IMR-90 (cell line): ENCODE results near the gene LALBA. TPM values are rescaled to one million over a fixed set of nuclear protein-coding genes. Genes with fewer than 3 reads are reported as not detected.

Experiments used
- ATAC-seq: fragments of 200-7000 bp; cut with Tn5 transposase; 2 replicates; pipeline ENCODE4 v1.9.1; 2020; ENCODE audit warnings: low read depth, mild to moderate bottlenecking, moderate library complexity
- BruUV-seq: library from RNA; stranded (reverse); fragments of 400-500 nt; replicated peaks from 2 replicates; lab custom pipeline; 2021; lab: Mats Ljungman, UMichigan
- CTCF ChIA-PET: fragments of 300-600 bp; formaldehyde crosslinking; extraction: SDS; loops from one replicate; lab custom pipeline; 2021; ENCODE audit warnings: antibody characterized with exemption; lab: Yijun Ruan, JAX
- POLR2A ChIA-PET: fragments of 300-600 bp; sonication (Branson Sonifier 250); formaldehyde crosslinking; loops from one replicate; lab custom pipeline; 2022; ENCODE audit warnings: antibody characterized with exemption; ENCODE audit not compliant: unreplicated experiment; lab: Charles Lee
- DNase-seq: peaks from one replicate; pipeline ENCODE4 v3.0.0; 2013
- H2AFZ ChIP-seq: replicated peaks from 2 replicates; pipeline ENCODE3; 2013; ENCODE audit warnings: low read length, mild to moderate bottlenecking; ENCODE audit not compliant: poor library complexity
- H2AK5ac ChIP-seq: 2 replicates; pipeline ENCODE4 v1.6.1; 2013; ENCODE audit warnings: low read depth, low read length, inconsistent platforms
- H2AK9ac ChIP-seq: replicated peaks from 2 replicates; pipeline ENCODE3; 2013; ENCODE audit warnings: mild to moderate bottlenecking, low read depth, low read length, moderate library complexity; ENCODE audit not compliant: poor library complexity
- H2BK120ac ChIP-seq: 2 replicates; pipeline ENCODE4 v1.6.1; 2013; ENCODE audit warnings: low read depth, low read length, inconsistent platforms
- H2BK15ac ChIP-seq: 3 replicates; pipeline ENCODE4 v1.6.1; 2013; ENCODE audit warnings: low read depth, low read length, inconsistent platforms
- H2BK20ac ChIP-seq: 2 replicates; pipeline ENCODE4 v1.6.1; 2013; ENCODE audit warnings: low read depth, mild to moderate bottlenecking, inconsistent platforms, low read length, moderate library complexity
- H2BK5ac ChIP-seq: 2 replicates; pipeline ENCODE4 v1.6.1; 2013; ENCODE audit warnings: mild to moderate bottlenecking, low read depth, low read length, inconsistent platforms; ENCODE audit not compliant: poor library complexity, severe bottlenecking
- H3K14ac ChIP-seq: replicated peaks from 2 replicates; pipeline ENCODE4 v1.6.1; 2013; ENCODE audit warnings: low read depth, low read length, inconsistent platforms
- H3K18ac ChIP-seq: 2 replicates; pipeline ENCODE4 v1.6.1; 2013; ENCODE audit warnings: low read depth, low read length, control low read depth
- H3K23ac ChIP-seq: 2 replicates; pipeline ENCODE4 v1.6.1; 2013; ENCODE audit warnings: low read depth, low read length, inconsistent platforms
- H3K27ac ChIP-seq: 2 replicates; pipeline ENCODE4 v1.5.1; 2013; ENCODE audit warnings: mild to moderate bottlenecking, control low read depth, low read length; ENCODE audit not compliant: insufficient read depth
- H3K27me3 ChIP-seq: 2 replicates; pipeline ENCODE4 v1.6.1; 2013; ENCODE audit warnings: low read length; ENCODE audit not compliant: control insufficient read depth, insufficient read depth
- H3K36me3 ChIP-seq: 2 replicates; pipeline ENCODE4 v1.6.1; 2013; ENCODE audit warnings: low read length, mixed read lengths; ENCODE audit not compliant: control insufficient read depth, insufficient read depth
- H3K4ac ChIP-seq: 2 replicates; pipeline ENCODE4 v1.6.1; 2013; ENCODE audit warnings: low read depth, low read length, inconsistent platforms
- H3K4me1 ChIP-seq: 2 replicates; pipeline ENCODE4 v1.6.1; 2013; ENCODE audit warnings: low read length, mixed read lengths; ENCODE audit not compliant: control insufficient read depth, insufficient read depth
- H3K4me2 ChIP-seq: 2 replicates; pipeline ENCODE4 v1.6.1; 2013; ENCODE audit warnings: low read depth, mild to moderate bottlenecking, control low read depth, low read length, moderate library complexity
- H3K4me3 ChIP-seq: 2 replicates; pipeline ENCODE4 v1.5.1; 2013; ENCODE audit warnings: low read depth, mild to moderate bottlenecking, control low read depth, low read length, moderate library complexity; ENCODE audit not compliant: insufficient read depth
- H3K56ac ChIP-seq: 2 replicates; pipeline ENCODE4 v1.6.1; 2013; ENCODE audit warnings: low read length, inconsistent platforms; ENCODE audit not compliant: insufficient read depth; ENCODE audit errors: extremely low read depth
- H3K79me1 ChIP-seq, 2 experiments: 2 replicates each; pipeline ENCODE4 v1.6.1; 2013; ENCODE audit warnings: low read length in 2 of 2, inconsistent platforms in 1 of 2, low read depth in 1 of 2
- H3K9ac ChIP-seq: 2 replicates; pipeline ENCODE4 v1.6.1; 2013; ENCODE audit warnings: low read depth, low read length, control low read depth
- H3K9me1 ChIP-seq: 2 replicates; pipeline ENCODE4 v1.6.1; 2013; ENCODE audit warnings: low read length, inconsistent platforms; ENCODE audit not compliant: insufficient read depth
- H3K9me3 ChIP-seq: 2 replicates; pipeline ENCODE4 v1.6.1; 2013; ENCODE audit warnings: low read length; ENCODE audit not compliant: control insufficient read depth, insufficient read depth
- H4K20me1 ChIP-seq: 2 replicates; pipeline ENCODE4 v1.6.1; 2013; ENCODE audit warnings: low read length, inconsistent platforms; ENCODE audit not compliant: insufficient read depth
- H4K5ac ChIP-seq: 2 replicates; pipeline ENCODE4 v1.6.1; 2013; ENCODE audit warnings: mild to moderate bottlenecking, low read depth, low read length, control low read depth
- H4K8ac ChIP-seq, 2 experiments: 2 replicates each; pipeline ENCODE4 v1.6.1; 2013; ENCODE audit warnings: low read depth in 2 of 2, low read length in 2 of 2, control low read depth in 1 of 2, inconsistent platforms in 1 of 2
- H4K91ac ChIP-seq: 2 replicates; pipeline ENCODE4 v1.6.1; 2013; ENCODE audit warnings: low read depth, low read length, inconsistent platforms; ENCODE audit not compliant: insufficient read depth
- BHLHE40 ChIP-seq: fragments of 150-350 bp; IDR thresholded peaks from 2 replicates; pipeline ENCODE4 v1.6.1; 2016; ENCODE audit warnings: mild to moderate bottlenecking, low read depth, low read length
- CEBPB ChIP-seq: IDR thresholded peaks from 2 replicates; pipeline ENCODE4 v1.6.1; 2012; ENCODE audit warnings: low read depth, low read length, improper control_type of control experiment
- CTCF ChIP-seq: conservative IDR thresholded peaks from 2 replicates; pipeline ENCODE4 v1.5.1; 2012; ENCODE audit warnings: mild to moderate bottlenecking, low read depth, low read length, improper control_type of control experiment
- ELK1 ChIP-seq: fragments of 150-350 bp; IDR thresholded peaks from 2 replicates; pipeline ENCODE4 v1.6.1; 2016; ENCODE audit warnings: low read depth, mild to moderate bottlenecking, low read length, moderate library complexity, borderline replicate concordance
- WGBS, 2 experiments: methylation state at CpG; one replicate each; pipeline versions ENCODE4 v1.1.5 to v1.1.7; 2013; ENCODE audit warnings: missing lambda C conversion rate in 2 of 2; ENCODE audit not compliant: insufficient read length in 1 of 2; ENCODE audit errors: extremely low coverage in 2 of 2; 5-methylcytosine and 5-hydroxymethylcytosine counted together
- dilution Hi-C: fragments of 300-500 bp; cut with HindIII; formaldehyde crosslinking; loops from one replicate; pipeline ENCODE4 v1.14.3; 2018; ENCODE audit warnings: low sequenced_read_pairs; ENCODE audit not compliant: unreplicated experiment
- in situ Hi-C: fragments of 300-500 bp; cut with MboI; formaldehyde crosslinking; loops from 3 replicates; pipeline ENCODE4 v1.14.3; 2019; ENCODE audit warnings: low sequenced_read_pairs, inconsistent platforms, mixed read lengths
- intact Hi-C: fragments of 100-400 bp; cut with micrococcal nuclease; formaldehyde crosslinking; loops from 2 replicates; pipeline ENCODE4 v1.10.0; 2022
- polyA plus RNA-seq, 3 experiments: library from polyadenylated mRNA; depleted of rRNA; stranded (reverse); fragments of >200 nt; gene quantifications; 2 replicates each; pipeline ENCODE4 v1.2.3, GENCODE V29; 2012; ENCODE audit warnings: low replicate concordance in 1 of 3
- total RNA-seq: library from RNA; depleted of rRNA; stranded (reverse); fragments of >200 nt; gene quantifications from 2 replicates; pipeline ENCODE4 v1.2.3, GENCODE V29; 2012

LALBA gene
- total and polyA plus RNA-seq, 2 of the 4 experiments (the other 2 are of a cell fraction): not detected

- H3K4me2 ChIP-seq: no peak overlapping the region
- H2BK20ac ChIP-seq: no peak overlapping the region
- H2AK5ac ChIP-seq: no peak overlapping the region
- H3K14ac ChIP-seq: no peak overlapping the region
- no peak overlapping the region for H3K9ac ChIP-seq
- no peaks in the 10 kb centered on the region for H4K20me1 ChIP-seq
- DNase-seq: no peak
- peaks cover under 1% of the 10 kb centered on the region; the same call in 1 of the 2 replicates for H3K27me3 ChIP-seq
- H3K9me1 ChIP-seq: no peaks in the 10 kb centered on the region
- no peak overlapping the region for H3K18ac ChIP-seq
- H3K27ac ChIP-seq: no peak overlapping the region
- no peak overlapping the region for H2AK9ac ChIP-seq
- CTCF ChIA-PET: no interaction called here
- no peak overlapping the region for H3K56ac ChIP-seq
- no peak overlapping the region for H4K91ac ChIP-seq
- H2BK5ac ChIP-seq: no peak overlapping the region
- H3K79me1 ChIP-seq: no peaks in the 10 kb centered on the region
- no TSS peak for BruUV-seq
- no peaks in the 10 kb centered on the region for H3K9me3 ChIP-seq
- no peak overlapping the region for H3K4me3 ChIP-seq
- dilution Hi-C loops: no loop called here
- no peak overlapping the region for H2AFZ ChIP-seq
- no peaks in the 10 kb centered on the region for H3K4me1 ChIP-seq
- no peak overlapping the region for H4K5ac ChIP-seq
- no peak overlapping the region for H3K4ac ChIP-seq
- POLR2A ChIA-PET: no interaction called here
- H3K23ac ChIP-seq: no peak overlapping the region
- no peak overlapping the region for H2BK15ac ChIP-seq
- in situ Hi-C loops: no loop called here
- no peak overlapping the region for H4K8ac ChIP-seq
- no CpG with 5 or more reads among the region's 2 CpGs for WGBS, 2 experiments
- H3K36me3 ChIP-seq: no peaks in the 10 kb centered on the region
- no peak for TF ChIP-seq CTCF
- 0 out of 2 replicates have a peak, but pooled peaks have one; percentile 13 for TF ChIP-seq CEBPB
- TF ChIP-seq ELK1: no peak
- TF ChIP-seq BHLHE40: no peak
- no peak for ATAC-seq
- no peak overlapping the region for H2BK120ac ChIP-seq
- intact Hi-C loops: no loop called here
Measured at GRCh38 chr12:48592591-48593086, 22.8 kb upstream of the LALBA start.
